ENCODE measurements around the gene WDHD1.
"Not testable (repeated sequence)": the region's sequence is repeated elsewhere in the genome, so short reads cannot be mapped to it uniquely, and the experiment has no call there.

The WDHD1 gene

DNA sequence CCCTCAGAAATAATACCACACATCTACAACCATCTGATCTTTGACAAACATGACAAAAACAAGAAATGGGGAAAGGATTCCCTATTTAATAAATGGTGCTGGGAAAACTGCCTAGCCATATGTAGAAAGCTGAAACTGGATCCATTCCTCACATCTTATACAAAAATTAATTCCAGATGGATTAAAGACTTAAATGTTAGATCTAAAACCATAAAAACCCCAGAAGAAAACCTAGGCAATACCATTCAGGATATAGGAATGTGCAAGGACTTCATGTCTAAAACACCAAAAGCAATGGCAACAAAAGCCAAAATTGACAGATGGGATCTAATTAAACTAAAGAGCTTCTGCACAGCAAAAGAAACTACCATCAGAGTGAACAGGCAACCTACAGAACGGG lies 74.1 kb downstream of the WDHD1 start:
- DNase-seq (ENCODE audit: low spot score) = not testable (repeated sequence)

GRCh38 chr14:54947230-54947629 lies 79.7 kb downstream of the WDHD1 start:
- no peak for DNase-seq (ENCODE audit: low spot score)

GRCh38 chr14:54946500-54946899 lies 80.4 kb downstream of the WDHD1 start:
- DNase-seq (ENCODE audit: low spot score) = no peak

- DNase-seq (ENCODE audit: low spot score) = no peak
Observed at GRCh38 chr14:54944737-54945391, 82.0 kb downstream of the WDHD1 start.

- no peak for DNase-seq (ENCODE audit: low spot score)
Observed at GRCh38 chr14:54942913-54943312, 84.0 kb downstream of the WDHD1 start.

DNA sequence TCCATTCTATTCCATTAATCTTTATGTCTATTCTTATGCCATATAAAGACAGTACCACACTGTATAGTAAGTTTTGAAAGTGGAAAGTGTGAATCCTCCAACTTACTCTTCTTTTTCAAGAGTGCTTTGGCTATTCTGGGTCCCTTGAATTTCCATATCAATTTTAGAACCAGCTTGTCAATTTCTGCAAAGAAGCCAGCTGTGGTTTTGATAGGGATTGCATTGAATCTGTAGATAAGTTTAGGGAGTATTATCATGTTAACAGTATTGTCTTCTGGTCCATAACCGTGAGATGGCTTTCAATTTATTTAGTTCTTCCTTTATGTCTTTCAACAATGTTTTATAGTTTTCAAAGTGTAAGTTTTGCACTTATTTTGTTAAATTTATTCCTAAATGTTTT lies 90.1 kb downstream of the WDHD1 start:
- no peak for DNase-seq (ENCODE audit: low spot score)

DNA sequence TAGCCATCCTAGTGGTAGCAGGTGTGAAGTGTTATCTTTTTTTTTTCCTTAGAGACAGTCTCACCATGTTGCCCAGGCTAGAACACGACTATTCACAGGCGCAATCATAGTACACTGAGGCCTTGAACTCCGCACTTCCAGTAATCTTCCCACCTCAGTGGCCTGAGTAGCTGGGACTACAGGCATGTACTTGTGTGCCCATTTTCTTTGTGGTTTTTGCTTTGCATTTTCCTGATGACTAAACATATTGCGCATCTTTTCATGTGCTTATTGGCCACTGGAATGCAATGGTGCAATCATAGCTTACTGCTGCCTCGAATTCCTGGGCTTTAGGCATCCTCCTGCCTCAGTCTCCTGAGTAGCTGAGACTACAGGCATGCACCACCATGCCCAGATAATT lies 90.9 kb downstream of the WDHD1 start:
- DNase-seq (ENCODE audit: low spot score) = no peak

- no peak for DNase-seq (ENCODE audit: low spot score)
Observed at GRCh38 chr14:54935100-54935499, 91.8 kb downstream of the WDHD1 start.

DNA sequence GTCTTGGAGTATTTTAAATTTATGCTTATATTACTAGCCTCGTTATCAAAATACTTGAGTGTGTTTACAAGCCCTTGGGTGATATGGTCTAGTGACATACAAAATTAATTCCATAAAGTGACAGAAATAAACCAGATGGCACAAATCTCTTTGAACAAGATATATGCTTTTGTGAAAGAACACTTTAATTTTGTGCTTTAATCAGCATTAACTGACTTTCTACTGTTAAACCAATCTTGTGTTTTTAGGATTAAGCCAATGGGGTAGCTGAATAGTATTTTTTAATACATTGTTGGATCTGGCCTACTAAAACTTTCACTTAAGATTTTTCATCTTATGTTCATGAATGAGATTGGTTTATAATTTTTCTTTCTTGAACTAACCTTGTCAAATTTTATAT lies 93.9 kb downstream of the WDHD1 start:
- no peak for DNase-seq (ENCODE audit: low spot score)

DNA sequence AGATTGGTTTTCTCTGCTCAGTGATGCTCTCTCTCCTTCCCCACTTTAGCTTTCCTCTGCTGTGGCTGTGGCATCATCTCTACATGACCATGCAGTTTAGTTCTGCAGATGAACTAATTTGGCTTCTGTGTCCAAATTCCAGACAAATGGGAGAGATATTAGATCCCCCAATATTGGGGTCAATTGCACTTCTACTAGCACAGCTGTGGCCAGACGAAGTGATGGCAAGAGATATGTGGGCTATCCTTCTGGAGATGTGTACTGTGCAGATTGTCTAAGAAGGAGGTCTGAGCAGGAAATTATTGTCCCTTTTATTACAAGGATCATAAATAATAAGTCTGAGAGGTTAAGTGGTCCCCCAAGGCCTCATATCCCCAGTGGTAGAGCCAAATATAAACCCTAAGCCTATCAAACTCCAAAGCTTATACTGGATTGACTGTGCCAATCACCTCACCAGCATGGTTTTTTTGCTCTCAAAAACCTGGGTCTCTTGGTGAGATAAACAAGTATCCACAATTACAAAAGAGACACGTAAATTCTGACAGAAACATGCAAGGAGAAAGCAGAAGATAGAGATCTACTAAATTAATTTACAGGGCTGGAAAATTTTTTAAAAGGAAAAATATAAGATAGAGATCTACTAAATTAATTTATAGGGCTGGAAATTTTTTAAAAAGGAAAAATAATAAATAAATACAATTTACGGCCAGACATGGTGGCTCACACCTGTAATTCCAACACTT lies 95.1 kb downstream of the WDHD1 start:
- DNase-seq (ENCODE audit: low spot score) = no peak

- DNase-seq (ENCODE audit: low spot score) = no peak
Observed at GRCh38 chr14:54931101-54931500, 95.8 kb downstream of the WDHD1 start.

GRCh38 chr14:54929556-54929955 lies 97.3 kb downstream of the WDHD1 start:
- no peak for DNase-seq (ENCODE audit: low spot score)

- no peak for DNase-seq (ENCODE audit: low spot score)
Observed at GRCh38 chr14:54928216-54928615, 98.7 kb downstream of the WDHD1 start.

- DNase-seq (ENCODE audit: low spot score) = no peak
Observed at GRCh38 chr14:54927551-54927950, 99.3 kb downstream of the WDHD1 start.

DNA sequence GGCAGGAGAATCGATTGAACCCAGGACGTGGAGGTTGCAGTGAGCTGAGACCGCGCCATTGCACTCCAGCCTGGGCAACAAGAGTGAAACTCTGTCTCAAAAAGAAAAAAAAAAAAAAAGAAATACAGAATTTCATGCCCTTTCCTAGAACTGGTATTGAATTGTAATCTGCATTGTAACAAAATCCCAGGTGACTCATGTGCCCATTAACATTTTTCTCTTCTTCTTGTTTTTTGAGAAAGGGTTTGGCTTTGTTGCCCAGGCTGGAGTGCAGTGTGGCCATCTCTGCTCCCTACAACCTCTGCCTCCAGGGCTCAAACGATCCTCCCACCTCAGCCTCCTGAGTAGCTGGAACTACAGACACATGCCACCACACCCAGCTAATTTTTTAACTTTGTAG lies 100.3 kb downstream of the WDHD1 start:
- DNase-seq (ENCODE audit: low spot score) = not testable (repeated sequence)

GRCh38 chr14:54922598-54922997 lies 104.3 kb downstream of the WDHD1 start:
- DNase-seq (ENCODE audit: low spot score) = no peak

GRCh38 chr14:54920052-54920451 lies 106.8 kb downstream of the WDHD1 start:
- no peak for DNase-seq (ENCODE audit: low spot score)

DNA sequence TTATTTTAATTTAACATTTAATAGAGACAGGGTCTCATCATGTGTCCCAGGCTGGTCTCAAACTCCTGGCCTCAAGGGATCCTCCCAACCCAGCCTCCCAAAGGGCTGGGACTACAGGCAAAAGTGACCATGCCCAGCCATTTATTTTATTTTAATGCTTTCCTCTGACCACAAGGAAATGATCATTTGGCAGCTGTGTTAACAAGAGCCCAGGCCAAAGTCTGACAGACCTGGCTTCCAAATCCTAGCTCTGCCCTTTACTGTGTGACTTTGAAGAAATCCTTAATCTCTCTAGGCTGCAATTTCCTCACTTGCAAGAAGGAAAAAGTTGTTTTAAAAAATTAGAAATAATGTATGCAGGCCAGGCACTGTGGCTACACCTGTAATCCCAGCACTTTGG lies 107.6 kb downstream of the WDHD1 start:
- no peak for DNase-seq (ENCODE audit: low spot score)

GRCh38 chr14:54918427-54918826 lies 108.5 kb downstream of the WDHD1 start:
- no peak for DNase-seq (ENCODE audit: low spot score)

GRCh38 chr14:54916101-54916500 lies 110.8 kb downstream of the WDHD1 start:
- no peak for DNase-seq (ENCODE audit: low spot score)

GRCh38 chr14:54909817-54910558 lies 116.9 kb downstream of the WDHD1 start:
- no peak for DNase-seq (ENCODE audit: low spot score)

DNA sequence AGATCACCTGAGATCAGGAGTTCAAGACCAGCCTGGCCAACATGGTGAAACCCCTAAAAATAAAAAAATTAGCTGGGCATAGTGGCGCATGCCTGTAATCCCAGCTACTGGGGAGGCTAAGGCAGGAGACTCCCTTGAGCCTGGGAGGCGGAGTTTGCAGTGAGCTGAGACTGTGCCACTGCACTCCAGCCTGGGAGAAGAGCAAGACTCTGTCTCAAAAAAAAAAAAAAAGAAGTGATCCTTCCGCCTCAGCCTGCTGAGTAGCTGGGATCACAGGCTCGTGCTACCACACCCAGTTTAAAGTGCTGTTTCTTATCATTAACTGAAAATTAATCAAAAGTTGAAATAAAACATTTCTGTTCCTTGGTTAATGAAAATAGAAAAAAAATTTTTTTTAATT lies 117.9 kb downstream of the WDHD1 start:
- not testable (repeated sequence) for DNase-seq (ENCODE audit: low spot score)

- no peak for DNase-seq (ENCODE audit: low spot score)
Observed at GRCh38 chr14:54908190-54908589, 118.7 kb downstream of the WDHD1 start.
